HG03135 (cell line): ENCODE measurements around the gene USP54.

Experiments used
- ATAC-seq: cut with Tn5 transposase; IDR thresholded peaks from one replicate; pipeline ENCODE4 v1.9.1; 2021; ENCODE audit warnings: mild to moderate bottlenecking, moderate library complexity; ENCODE audit not compliant: unreplicated experiment

USP54 gene

GRCh38 chr10:73469579-73469978 lies 121.6 kb downstream of the USP54 start:
- no peak for ATAC-seq

- no peak for ATAC-seq
Observed at GRCh38 chr10:73467206-73467605, 123.9 kb downstream of the USP54 start.

- no peak for ATAC-seq
Observed at GRCh38 chr10:73465978-73466726, 125.0 kb downstream of the USP54 start.

GRCh38 chr10:73460897-73461296 lies 130.2 kb downstream of the USP54 start:
- ATAC-seq = no peak

GRCh38 chr10:73459683-73460314 lies 131.3 kb downstream of the USP54 start:
- no peak for ATAC-seq

GRCh38 chr10:73456187-73456890 lies 134.8 kb downstream of the USP54 start:
- ATAC-seq = no peak

- no peak for ATAC-seq
Observed at GRCh38 chr10:73449113-73449512, 142.0 kb downstream of the USP54 start.

GRCh38 chr10:73448384-73448783 lies 142.8 kb downstream of the USP54 start:
- no peak for ATAC-seq
